Neural progenitor cell (in vitro differentiated cells): Measurements from ENCODE around the gene SNX25.

Experiments used
- EZH2 ChIP-seq: fragments of 200-600 bp; sonication (generic); IDR thresholded peaks from 2 replicates; pipeline ENCODE4 v1.6.1; 2017; ENCODE audit warnings: antibody characterized with exemption, mild to moderate bottlenecking, moderate library complexity
- EZH2phosphoT487 ChIP-seq: fragments of 200-600 bp; sonication (generic); IDR thresholded peaks from 2 replicates; pipeline ENCODE4 v1.6.1; 2017; ENCODE audit warnings: antibody characterized with exemption
- TF ChIP-seq, protein P1 (sequence below): fragments of 200-600 bp; sonication (generic); IDR thresholded peaks from 2 replicates; pipeline ENCODE4 v1.5.1; 2017; ENCODE audit warnings: antibody characterized with exemption, mild to moderate bottlenecking

DNA sequence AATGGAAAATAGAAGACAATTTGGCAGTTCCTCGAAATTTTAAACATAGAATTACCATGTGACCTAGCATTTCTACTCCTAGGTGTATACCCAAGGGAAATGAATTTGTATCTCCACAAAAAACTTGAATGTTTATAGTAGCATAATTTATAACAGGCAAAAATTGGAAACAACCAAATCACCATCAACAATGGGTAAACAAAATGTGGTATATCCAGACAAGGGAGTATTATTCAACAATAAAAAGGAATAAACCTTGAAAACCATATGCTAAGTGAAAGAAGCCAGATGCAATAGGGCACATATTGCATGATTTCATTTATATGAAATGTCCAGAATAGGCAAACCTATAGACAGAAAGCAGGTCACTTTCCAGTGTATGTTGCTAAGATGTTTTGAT, 83.8 kb downstream of the SNX25 start:
- TF ChIP-seq, protein P1, sequence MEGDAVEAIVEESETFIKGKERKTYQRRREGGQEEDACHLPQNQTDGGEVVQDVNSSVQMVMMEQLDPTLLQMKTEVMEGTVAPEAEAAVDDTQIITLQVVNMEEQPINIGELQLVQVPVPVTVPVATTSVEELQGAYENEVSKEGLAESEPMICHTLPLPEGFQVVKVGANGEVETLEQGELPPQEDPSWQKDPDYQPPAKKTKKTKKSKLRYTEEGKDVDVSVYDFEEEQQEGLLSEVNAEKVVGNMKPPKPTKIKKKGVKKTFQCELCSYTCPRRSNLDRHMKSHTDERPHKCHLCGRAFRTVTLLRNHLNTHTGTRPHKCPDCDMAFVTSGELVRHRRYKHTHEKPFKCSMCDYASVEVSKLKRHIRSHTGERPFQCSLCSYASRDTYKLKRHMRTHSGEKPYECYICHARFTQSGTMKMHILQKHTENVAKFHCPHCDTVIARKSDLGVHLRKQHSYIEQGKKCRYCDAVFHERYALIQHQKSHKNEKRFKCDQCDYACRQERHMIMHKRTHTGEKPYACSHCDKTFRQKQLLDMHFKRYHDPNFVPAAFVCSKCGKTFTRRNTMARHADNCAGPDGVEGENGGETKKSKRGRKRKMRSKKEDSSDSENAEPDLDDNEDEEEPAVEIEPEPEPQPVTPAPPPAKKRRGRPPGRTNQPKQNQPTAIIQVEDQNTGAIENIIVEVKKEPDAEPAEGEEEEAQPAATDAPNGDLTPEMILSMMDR = no peak
- TF ChIP-seq EZH2 = no peak
- TF ChIP-seq EZH2phosphoT487 = no peak
